Common myeloid progenitor, CD34-positive (primary cell): Measurements from ENCODE around the gene ADAMTS14.

Experiments
- CTCF ChIA-PET: fragments of 350-600 bp; sonication (Branson Sonifier 250); formaldehyde crosslinking; loops from one replicate; lab custom pipeline; 2021; ENCODE audit warnings: antibody characterized with exemption; lab: Charles Lee
- POLR2A ChIA-PET: fragments of 350-600 bp; sonication (Branson Sonifier 250); formaldehyde crosslinking; loops from one replicate; lab custom pipeline; 2021; ENCODE audit warnings: antibody characterized with exemption; lab: Charles Lee
- DNase-seq, 3 donors: peaks; one replicate each; pipeline versions ENCODE4 v3.0.0 to v3.0.0-alpha.2; 2013
- H3K27ac ChIP-seq, 2 experiments: 1 replicate in 1 of 2; 2 replicates in 1 of 2; pipeline ENCODE4 v1.7.0; 2013; ENCODE audit warnings: inconsistent platforms in 2 of 2, low read length in 2 of 2, mild to moderate bottlenecking in 2 of 2, low read depth in 1 of 2, moderate library complexity in 1 of 2; ENCODE audit not compliant: severe bottlenecking in 2 of 2, insufficient read depth in 1 of 2, poor library complexity in 1 of 2
- H3K27me3 ChIP-seq, 5 experiments: replicated peaks in 2 of 5; 1 replicate in 3 of 5; 2 replicates in 2 of 5; pipeline versions ENCODE4 v1.6.1 to v1.7.0; 2013; ENCODE audit warnings: low read length in 4 of 5, mild to moderate bottlenecking in 2 of 5, moderate library complexity in 2 of 5, inconsistent platforms in 1 of 5; ENCODE audit not compliant: insufficient read depth in 5 of 5, control insufficient read depth in 4 of 5
- H3K36me3 ChIP-seq, 4 experiments: 1 replicate in 2 of 4; 2 replicates in 2 of 4; pipeline versions ENCODE4 v1.6.1 to v1.7.0; 2013; ENCODE audit warnings: low read length in 3 of 4, control low read depth in 1 of 4, mild to moderate bottlenecking in 1 of 4; ENCODE audit not compliant: control insufficient read depth in 4 of 4, insufficient read depth in 4 of 4
- H3K4me1 ChIP-seq, 4 experiments: 1 replicate in 3 of 4; 2 replicates in 1 of 4; pipeline versions ENCODE4 v1.6.1 to v1.7.1; 2013; ENCODE audit warnings: low read length in 3 of 4, mild to moderate bottlenecking in 3 of 4, control low read depth in 1 of 4, inconsistent platforms in 1 of 4, moderate library complexity in 1 of 4; ENCODE audit not compliant: control insufficient read depth in 4 of 4, insufficient read depth in 4 of 4; ENCODE audit errors: control extremely low read depth in 1 of 4
- H3K4me3 ChIP-seq, 7 experiments: 1 replicate in 4 of 7; 2 replicates in 3 of 7; pipeline versions ENCODE4 v1.5.1 to v1.7.0; 2013; ENCODE audit warnings: mild to moderate bottlenecking in 7 of 7, low read length in 6 of 7, moderate library complexity in 6 of 7, inconsistent platforms in 2 of 7, low read depth in 2 of 7, control low read depth in 1 of 7; ENCODE audit not compliant: insufficient read depth in 4 of 7, control insufficient read depth in 1 of 7; ENCODE audit errors: extremely low read depth in 1 of 7
- H3K9me3 ChIP-seq, 5 experiments: 1 replicate in 4 of 5; 2 replicates in 1 of 5; pipeline versions ENCODE4 v1.6.1 to v1.7.1; 2013; ENCODE audit warnings: low read length in 4 of 5, mild to moderate bottlenecking in 2 of 5, inconsistent platforms in 1 of 5, low read depth in 1 of 5, moderate library complexity in 1 of 5; ENCODE audit not compliant: control insufficient read depth in 4 of 5, insufficient read depth in 2 of 5; ENCODE audit errors: control extremely low read depth in 1 of 5
- WGBS: methylation state at CpG from one replicate; pipeline ENCODE4 v1.1.5; 2013; ENCODE audit not compliant: insufficient coverage; 5-methylcytosine and 5-hydroxymethylcytosine counted together

Gene ADAMTS14

GRCh38 chr10:70648427-70648826, 23.9 kb upstream of the ADAMTS14 start:
- ChIA-PET CTCF (interaction anchor here (0.9 kb wide), 1 partner anchor 31 kb away, joined by 3 read pairs; no protein-coding TSS in a partner anchor), POLR2A (no interaction called here)
- Histone ChIP-seq H3K27ac (no peak overlapping the region), H3K4me3 (no peak overlapping the region), H3K36me3 (no peaks in the 10 kb centered on the region), H3K9me3 (peaks cover 0 to 44% (median 35%) of the 10 kb centered on the region in 5 experiments), H3K27me3 (peaks cover 0 to 5% (median 0%) of the 10 kb centered on the region in 5 experiments), H3K4me1 (no peaks in the 10 kb centered on the region)
- DNase-seq = peak; percentile 45 to 80 (median 69)
- WGBS = 85% methylated on average over 2 of the region's 3 CpGs

- Histone ChIP-seq H3K4me3 (no peak overlapping the region), H3K4me1 (no peaks in the 10 kb centered on the region), H3K36me3 (no peaks in the 10 kb centered on the region), H3K27ac (no peak overlapping the region), H3K27me3 (peaks cover 0 to 5% (median 0%) of the 10 kb centered on the region in 5 experiments), H3K9me3 (peaks cover 0 to 44% (median 35%) of the 10 kb centered on the region in 5 experiments)
- POLR2A ChIA-PET = no interaction called here
- 96% methylated on average over 4 of the region's 4 CpGs for WGBS
- DNase-seq = no peak
- CTCF ChIA-PET = no interaction called here
Measured at GRCh38 chr10:70649526-70649925, 22.8 kb upstream of the ADAMTS14 start.

- no peak overlapping the region for H3K27ac ChIP-seq
- CTCF ChIA-PET = no interaction called here
- 100% methylated on average over 3 of the region's 3 CpGs for WGBS
- POLR2A ChIA-PET = no interaction called here
- no peak overlapping the region for H3K4me3 ChIP-seq
- H3K4me1 ChIP-seq = no peaks in the 10 kb centered on the region
- H3K27me3 ChIP-seq = peaks cover 0 to 5% (median 0%) of the 10 kb centered on the region in 5 experiments
- no peaks in the 10 kb centered on the region for H3K36me3 ChIP-seq
- peaks cover 0 to 44% (median 35%) of the 10 kb centered on the region in 5 experiments for H3K9me3 ChIP-seq
- no peak for DNase-seq
Measured at GRCh38 chr10:70650104-70650503, 22.2 kb upstream of the ADAMTS14 start.

GRCh38 chr10:70650718-70651117, 21.6 kb upstream of the ADAMTS14 start:
- no peak for DNase-seq
- peaks cover 0 to 44% (median 35%) of the 10 kb centered on the region in 5 experiments for H3K9me3 ChIP-seq
- no peaks in the 10 kb centered on the region for H3K4me1 ChIP-seq
- POLR2A ChIA-PET = no interaction called here
- H3K36me3 ChIP-seq = no peaks in the 10 kb centered on the region
- no peak overlapping the region for H3K4me3 ChIP-seq
- no peak overlapping the region for H3K27ac ChIP-seq
- CTCF ChIA-PET = no interaction called here
- WGBS = 88% methylated on average over 1 of the region's 3 CpGs
- H3K27me3 ChIP-seq = peaks cover 0 to 5% (median 0%) of the 10 kb centered on the region in 5 experiments

GRCh38 chr10:70651661-70652060, 20.6 kb upstream of the ADAMTS14 start:
- Histone ChIP-seq H3K9me3 (peaks cover 0 to 44% (median 35%) of the 10 kb centered on the region in 5 experiments), H3K27ac (no peak overlapping the region), H3K4me1 (no peaks in the 10 kb centered on the region), H3K4me3 (no peak overlapping the region), H3K27me3 (peaks cover 0 to 5% (median 0%) of the 10 kb centered on the region in 5 experiments), H3K36me3 (no peaks in the 10 kb centered on the region)
- CTCF ChIA-PET = interaction anchor here (1.3 to 1.9 kb wide), 2 partner anchors 103 to 108 kb away, joined by 3 to 4 read pairs; no protein-coding TSS in a partner anchor
- 96% methylated on average over 4 of the region's 5 CpGs for WGBS
- DNase-seq = peak; percentile 46 to 79 (median 73)
- POLR2A ChIA-PET = no interaction called here

GRCh38 chr10:70652761-70653657, 19.3 kb upstream of the ADAMTS14 start:
- Histone ChIP-seq H3K9me3 (peaks cover 2 to 44% (median 30%) of the 10 kb centered on the region in 5 experiments), H3K4me1 (no peaks in the 10 kb centered on the region), H3K4me3 (no peak overlapping the region), H3K27ac (no peak overlapping the region), H3K27me3 (peaks cover 0 to 2% (median 0%) of the 10 kb centered on the region in 5 experiments), H3K36me3 (no peaks in the 10 kb centered on the region)
- 83% methylated on average over 15 of the region's 16 CpGs for WGBS
- no peak for DNase-seq
- CTCF ChIA-PET = interaction anchor here (1.4 to 2.1 kb wide), 3 partner anchors 61 to 107 kb away, joined by 3 to 5 read pairs (median 4); no protein-coding TSS in a partner anchor
- POLR2A ChIA-PET = no interaction called here

- no peaks in the 10 kb centered on the region for H3K27me3 ChIP-seq
- H3K4me3 ChIP-seq = no peak overlapping the region
- ChIA-PET POLR2A (no interaction called here), CTCF (no interaction called here)
- WGBS = 93% methylated on average over 10 of the region's 12 CpGs
- H3K9me3 ChIP-seq = peaks cover 5 to 36% (median 13%) of the 10 kb centered on the region in 5 experiments
- DNase-seq = no peak
- H3K4me1 ChIP-seq = no peaks in the 10 kb centered on the region
- H3K27ac ChIP-seq = no peak overlapping the region
- H3K36me3 ChIP-seq = no peaks in the 10 kb centered on the region
Measured at GRCh38 chr10:70655316-70655715, 17.0 kb upstream of the ADAMTS14 start.
